PFSK-1 (cell line): Measurements from ENCODE around the gene POU2AF1.

Experiments used
- FOXP2 ChIP-seq: optimal IDR thresholded peaks from 2 replicates; pipeline ENCODE3; 2011; ENCODE audit warnings: borderline replicate concordance, control low read depth, inconsistent platforms; ENCODE audit not compliant: insufficient read depth; ENCODE audit errors: extremely low read length, extremely low read depth
- POLR2AphosphoS5 ChIP-seq: IDR thresholded peaks from 2 replicates; pipeline ENCODE4 v1.6.1; 2012; ENCODE audit warnings: low read depth, mild to moderate bottlenecking, control low read depth, low read length, moderate library complexity
- REST ChIP-seq, 2 experiments: IDR thresholded peaks; 2 replicates each; pipeline versions ENCODE4 v1.6.1 to v1.8.0; 2011 to 2012; ENCODE audit warnings: low read depth in 2 of 2, low read length in 2 of 2, control low read depth in 1 of 2, inconsistent platforms in 1 of 2, mild to moderate bottlenecking in 1 of 2, moderate library complexity in 1 of 2; ENCODE audit not compliant: insufficient read depth in 1 of 2
- SIN3A ChIP-seq: IDR thresholded peaks from 2 replicates; pipeline ENCODE4 v1.6.1; 2012; ENCODE audit warnings: mild to moderate bottlenecking, low read length, moderate library complexity, borderline replicate concordance; ENCODE audit not compliant: insufficient read depth
- TAF1 ChIP-seq: IDR thresholded peaks from 2 replicates; pipeline ENCODE4 v1.6.1; 2012; ENCODE audit warnings: low read length, control low read depth, borderline replicate concordance; ENCODE audit not compliant: insufficient read depth

The POU2AF1 gene

GRCh38 chr11:111370902-111371578, 8.0 kb downstream of the POU2AF1 start:
- TF ChIP-seq REST (IDR thresholded peaks at IDR 0.05; ENCODE audit: insufficient read depth in 1 of 2, low read depth in 2 of 2, low read length in 2 of 2): no peak

- TF ChIP-seq REST (IDR thresholded peaks at IDR 0.05; ENCODE audit: insufficient read depth in 1 of 2, low read depth in 2 of 2, low read length in 2 of 2): no peak
- no peak for TF ChIP-seq POLR2AphosphoS5
- TF ChIP-seq FOXP2: no peak
- TF ChIP-seq SIN3A: no peak
- TF ChIP-seq TAF1: no peak
Observed at GRCh38 chr11:111370270-111370901, 8.7 kb downstream of the POU2AF1 start.

- TF ChIP-seq FOXP2 (no peak), TAF1 (no peak), SIN3A (no peak), REST (IDR thresholded peaks at IDR 0.05; ENCODE audit: insufficient read depth in 1 of 2, low read depth in 2 of 2, low read length in 2 of 2) (no peak), POLR2AphosphoS5 (no peak)
Observed at GRCh38 chr11:111368285-111368560, 10.9 kb downstream of the POU2AF1 start.

GRCh38 chr11:111367411-111368284, 11.4 kb downstream of the POU2AF1 start:
- no peak for TF ChIP-seq SIN3A
- no peak for TF ChIP-seq POLR2AphosphoS5
- TF ChIP-seq REST (IDR thresholded peaks at IDR 0.05; ENCODE audit: insufficient read depth in 1 of 2, low read depth in 2 of 2, low read length in 2 of 2): no peak
- no peak for TF ChIP-seq TAF1
- TF ChIP-seq FOXP2: no peak
